Neural progenitor cell (in vitro differentiated cells): ENCODE data around the gene LINGO1. TPM values are rescaled to one million over a fixed set of nuclear protein-coding genes. Genes with fewer than 3 reads are reported as not detected.
A peak's percentile ranks its signal among the peaks of the same experiment; 100 is the strongest.

ENCODE experiments used
- DNase-seq: peaks from one replicate; pipeline ENCODE4 v3.0.0-alpha.2; 2016; ENCODE audit warnings: low spot score
- H2AFZ ChIP-seq: fragments of 200-600 bp; sonication (generic); replicated peaks from 2 replicates; pipeline ENCODE4 v1.6.1; 2016; ENCODE audit warnings: antibody characterized with exemption
- H3F3A ChIP-seq: fragments of 200-600 bp; sonication (generic); 2 replicates; pipeline ENCODE4 v1.6.1; 2016; ENCODE audit warnings: antibody characterized with exemption, low read depth
- H3K27ac ChIP-seq: fragments of 200-600 bp; sonication (generic); 2 replicates; pipeline ENCODE4 v1.5.1; 2016; ENCODE audit warnings: mild to moderate bottlenecking
- H3K27me3 ChIP-seq: fragments of 200-600 bp; sonication (generic); 2 replicates; pipeline ENCODE4 v1.6.1; 2016; ENCODE audit warnings: mild to moderate bottlenecking, moderate library complexity
- H3K36me3 ChIP-seq: fragments of 200-600 bp; sonication (generic); 2 replicates; pipeline ENCODE4 v1.5.1; 2016
- H3K4me1 ChIP-seq: fragments of 200-600 bp; sonication (generic); 2 replicates; pipeline ENCODE4 v1.6.1; 2016; ENCODE audit warnings: mixed run types
- H3K4me2 ChIP-seq: fragments of 200-600 bp; sonication (generic); 2 replicates; pipeline ENCODE4 v1.6.1; 2016
- H3K4me3 ChIP-seq: fragments of 200-600 bp; sonication (generic); 2 replicates; pipeline ENCODE4 v1.5.1; 2016
- H3K79me2 ChIP-seq: fragments of 200-600 bp; sonication (generic); 2 replicates; pipeline ENCODE4 v1.6.1; 2016; ENCODE audit warnings: low read depth
- H3K9ac ChIP-seq: fragments of 200-600 bp; sonication (generic); 2 replicates; pipeline ENCODE4 v1.6.1; 2016
- H3K9me3 ChIP-seq: fragments of 200-600 bp; sonication (generic); 2 replicates; pipeline ENCODE4 v1.5.1; 2016; ENCODE audit warnings: low read depth
- H4K20me1 ChIP-seq: fragments of 200-600 bp; sonication (generic); 2 replicates; pipeline ENCODE4 v1.6.1; 2016; ENCODE audit warnings: low read depth
- H3K27ac Mint-ChIP-seq: 3 replicates; pipeline ENCODE4 v1.8.0; 2021; ENCODE audit warnings: mixed read lengths
- H3K27me3 Mint-ChIP-seq: 2 replicates; pipeline ENCODE4 v1.8.0; 2022; ENCODE audit warnings: low read depth, mild to moderate bottlenecking, inconsistent platforms, moderate library complexity, mixed read lengths; ENCODE audit not compliant: insufficient read depth
- H3K36me3 Mint-ChIP-seq: 3 replicates; pipeline ENCODE4 v1.8.0; 2021; ENCODE audit warnings: mixed read lengths
- H3K4me1 Mint-ChIP-seq: 3 replicates; pipeline ENCODE4 v1.8.0; 2021; ENCODE audit warnings: mixed read lengths
- H3K4me3 Mint-ChIP-seq: 3 replicates; pipeline ENCODE4 v1.8.0; 2021; ENCODE audit warnings: mild to moderate bottlenecking, moderate library complexity, mixed read lengths
- H3K9me3 Mint-ChIP-seq: 3 replicates; pipeline ENCODE4 v1.8.0; 2020; ENCODE audit warnings: mixed read lengths
- CTCF ChIP-seq: fragments of 200-600 bp; sonication (generic); IDR thresholded peaks from 2 replicates; pipeline ENCODE4 v1.5.1; 2017; ENCODE audit warnings: antibody characterized with exemption, mild to moderate bottlenecking
- EZH2 ChIP-seq: fragments of 200-600 bp; sonication (generic); IDR thresholded peaks from 2 replicates; pipeline ENCODE4 v1.6.1; 2017; ENCODE audit warnings: antibody characterized with exemption, mild to moderate bottlenecking, moderate library complexity
- EZH2phosphoT487 ChIP-seq: fragments of 200-600 bp; sonication (generic); IDR thresholded peaks from 2 replicates; pipeline ENCODE4 v1.6.1; 2017; ENCODE audit warnings: antibody characterized with exemption
- total RNA-seq: library from RNA; depleted of rRNA; stranded (reverse); fragments of >200 nt; gene quantifications from 2 replicates; pipeline ENCODE4 v1.2.3, GENCODE V29; 2015; ENCODE audit warnings: low replicate concordance

LINGO1 gene
- total RNA-seq, 1 donor from 2014 or later, result 7.9 TPM

GRCh38 chr15:77620960-77621647, 11.6 kb downstream of the LINGO1 start:
- Mint-ChIP-seq H3K9me3 (no peaks in the 10 kb centered on the region), H3K27me3 (peaks cover 9% of the 10 kb centered on the region), H3K36me3 (no peaks in the 10 kb centered on the region), H3K27ac (no peak overlapping the region), H3K4me1 (peaks cover 38% of the 10 kb centered on the region), H3K4me3 (no peak overlapping the region)
- Histone ChIP-seq H3K9ac (no peak overlapping the region), H2AFZ (no peak overlapping the region), H3K27me3 (no peaks in the 10 kb centered on the region), H3K4me3 (no peak overlapping the region), H3F3A (peaks cover 21% of the 10 kb centered on the region), H3K79me2 (peaks cover 74% of the 10 kb centered on the region), H3K4me1 (peaks cover 45% of the 10 kb centered on the region), H4K20me1 (peaks cover 35% of the 10 kb centered on the region), H3K4me2 (no peak overlapping the region), H3K27ac (no peak overlapping the region), H3K36me3 (no peaks in the 10 kb centered on the region), H3K9me3 (no peaks in the 10 kb centered on the region)
- DNase-seq, result no peak
- TF ChIP-seq CTCF (no peak), EZH2 (no peak), EZH2phosphoT487 (no peak)

- H3K4me1 Mint-ChIP-seq, result peaks cover 38% of the 10 kb centered on the region
These were observed 12.4 kb downstream of the LINGO1 start for GRCh38 chr15:77620297-77620696.

GRCh38 chr15:77619883-77620282, 12.8 kb downstream of the LINGO1 start:
- Mint-ChIP-seq H3K36me3 (peaks cover 2% of the 10 kb centered on the region), H3K4me1 (peaks cover 39% of the 10 kb centered on the region), H3K9me3 (no peaks in the 10 kb centered on the region), H3K27ac (no peak overlapping the region), H3K27me3 (peaks cover 13% of the 10 kb centered on the region), H3K4me3 (no peak overlapping the region)
- TF ChIP-seq EZH2phosphoT487 (no peak), CTCF (no peak), EZH2 (no peak)
- no peak overlapping the region for H3K9ac ChIP-seq
- no peaks in the 10 kb centered on the region for H3K9me3 ChIP-seq
- peaks cover 12% of the 10 kb centered on the region for H3F3A ChIP-seq
- H3K27ac ChIP-seq, result no peak overlapping the region
- DNase-seq, result no peak
- peaks cover 25% of the 10 kb centered on the region for H4K20me1 ChIP-seq
- H3K4me2 ChIP-seq, result peak overlapping the region; percentile 10
- H2AFZ ChIP-seq, result no peak overlapping the region
- H3K4me1 ChIP-seq, result peaks cover 39% of the 10 kb centered on the region
- H3K4me3 ChIP-seq, result no peak overlapping the region
- H3K36me3 ChIP-seq, result no peaks in the 10 kb centered on the region
- H3K79me2 ChIP-seq, result peaks cover 62% of the 10 kb centered on the region
- no peaks in the 10 kb centered on the region for H3K27me3 ChIP-seq

More at GRCh38 chr15:77620297-77620696, 12.4 kb downstream of the LINGO1 start:
- H3K4me3 ChIP-seq, result no peak overlapping the region
- Mint-ChIP-seq H3K9me3 (no peaks in the 10 kb centered on the region), H3K4me3 (no peak overlapping the region), H3K27me3 (peaks cover 9% of the 10 kb centered on the region), H3K36me3 (no peaks in the 10 kb centered on the region), H3K27ac (no peak overlapping the region)
- H3K4me2 ChIP-seq, result peak overlapping the region; percentile 10
- peaks cover 43% of the 10 kb centered on the region for H3K4me1 ChIP-seq
- H3F3A ChIP-seq, result peaks cover 16% of the 10 kb centered on the region
- TF ChIP-seq EZH2, result no peak
- DNase-seq, result no peak
- H3K27me3 ChIP-seq, result no peaks in the 10 kb centered on the region
- peaks cover 29% of the 10 kb centered on the region for H4K20me1 ChIP-seq
- H3K9me3 ChIP-seq, result no peaks in the 10 kb centered on the region
- H2AFZ ChIP-seq, result no peak overlapping the region
- no peak overlapping the region for H3K27ac ChIP-seq
- H3K79me2 ChIP-seq, result peaks cover 66% of the 10 kb centered on the region
- H3K36me3 ChIP-seq, result no peaks in the 10 kb centered on the region
- H3K9ac ChIP-seq, result no peak overlapping the region

GRCh38 chr15:77617476-77618230, 15.1 kb downstream of the LINGO1 start:
- peaks cover 8% of the 10 kb centered on the region for H3K36me3 Mint-ChIP-seq
- Histone ChIP-seq H3K27me3 (no peaks in the 10 kb centered on the region), H3K36me3 (no peaks in the 10 kb centered on the region), H3K9me3 (no peaks in the 10 kb centered on the region), H3K27ac (no peak overlapping the region), H4K20me1 (peaks cover 25% of the 10 kb centered on the region), H3K4me3 (no peak overlapping the region), H3K4me1 (peaks cover 19% of the 10 kb centered on the region), H3K79me2 (peaks cover 40% of the 10 kb centered on the region), H3F3A (peaks cover under 1% of the 10 kb centered on the region), H3K9ac (no peak overlapping the region), H3K4me2 (no peak overlapping the region), H2AFZ (no peak overlapping the region)
- DNase-seq, result no peak
- peak; percentile 51 for TF ChIP-seq CTCF
- no peak for TF ChIP-seq EZH2
- no peak for TF ChIP-seq EZH2phosphoT487
- no peaks in the 10 kb centered on the region for H3K9me3 Mint-ChIP-seq
- H3K4me3 Mint-ChIP-seq, result no peak overlapping the region
- H3K27me3 Mint-ChIP-seq, result peaks cover 16% of the 10 kb centered on the region
- peaks cover 24% of the 10 kb centered on the region for H3K4me1 Mint-ChIP-seq
- H3K27ac Mint-ChIP-seq, result peak overlapping the region; percentile 95
